Smooth muscle cell (in vitro differentiated cells): ENCODE data around the gene HHIPL1. TPM values are rescaled to one million over a fixed set of nuclear protein-coding genes. Genes with fewer than 3 reads are reported as not detected.
"Not testable (repeated sequence)": the region's sequence is repeated elsewhere in the genome, so short reads cannot be mapped to it uniquely, and the experiment has no call there.

Experiments
- DNase-seq: peaks from one replicate; lab custom pipeline; 2025; ENCODE audit not compliant: unreplicated experiment; lab: John Stamatoyannopoulos, UW
- H2AFZ ChIP-seq: fragments of 200-600 bp; sonication (generic); 2 replicates; pipeline ENCODE4 v1.6.0; 2016; ENCODE audit warnings: antibody characterized with exemption, low read depth, mild to moderate bottlenecking
- H3F3A ChIP-seq: fragments of 200-600 bp; sonication (generic); 2 replicates; pipeline ENCODE4 v1.6.0; 2017; ENCODE audit warnings: antibody characterized with exemption, low read depth
- H3K27ac ChIP-seq: fragments of 200-600 bp; sonication (generic); 2 replicates; pipeline ENCODE4 v1.5.1; 2016; ENCODE audit warnings: low read depth, mild to moderate bottlenecking
- H3K27me3 ChIP-seq: fragments of 200-600 bp; sonication (generic); 2 replicates; pipeline ENCODE4 v1.6.1; 2016; ENCODE audit warnings: low read depth, mild to moderate bottlenecking
- H3K36me3 ChIP-seq: fragments of 200-600 bp; sonication (generic); 2 replicates; pipeline ENCODE4 v1.5.1; 2016; ENCODE audit warnings: low read depth
- H3K4me1 ChIP-seq: fragments of 200-600 bp; sonication (generic); 2 replicates; pipeline ENCODE4 v1.5.1; 2016; ENCODE audit warnings: low read depth
- H3K4me2 ChIP-seq: fragments of 200-600 bp; sonication (generic); 2 replicates; pipeline ENCODE4 v1.6.0; 2016; ENCODE audit warnings: mild to moderate bottlenecking
- H3K4me3 ChIP-seq: fragments of 200-600 bp; sonication (generic); 2 replicates; pipeline ENCODE4 v1.5.1; 2016; ENCODE audit warnings: mild to moderate bottlenecking
- H3K79me2 ChIP-seq: fragments of 200-600 bp; sonication (generic); 2 replicates; pipeline ENCODE4 v1.6.0; 2016; ENCODE audit warnings: low read depth, mild to moderate bottlenecking
- H3K9ac ChIP-seq: fragments of 200-600 bp; sonication (generic); 2 replicates; pipeline ENCODE4 v1.6.0; 2016; ENCODE audit warnings: low read depth
- H3K9me3 ChIP-seq: fragments of 200-600 bp; sonication (generic); replicated peaks from 2 replicates; pipeline ENCODE4 v1.5.1; 2016; ENCODE audit warnings: low read depth
- H4K20me1 ChIP-seq: fragments of 200-600 bp; sonication (generic); 2 replicates; pipeline ENCODE4 v1.6.0; 2016; ENCODE audit warnings: low read depth
- CTCF ChIP-seq: fragments of 200-600 bp; sonication (generic); IDR thresholded peaks from 2 replicates; pipeline ENCODE4 v1.5.1; 2017; ENCODE audit warnings: borderline replicate concordance, mild to moderate bottlenecking, antibody characterized with exemption; ENCODE audit not compliant: insufficient read depth, poor library complexity, severe bottlenecking
- WGBS: methylation state at CpG from one replicate; pipeline ENCODE4 v1.1.7; 2016; ENCODE audit warnings: low lambda C conversion rate; 5-methylcytosine and 5-hydroxymethylcytosine counted together
- polyA plus RNA-seq: library from polyadenylated mRNA; unstranded; fragments of >200 nt; fragmentation: Nextera tagmentation; extraction: Ambion mirVana; gene quantifications from 2 replicates; pipeline ENCODE4 v1.2.1, GENCODE V29; 2016
- total RNA-seq: library from RNA; depleted of rRNA; stranded (reverse); fragments of >200 nt; gene quantifications from 2 replicates; pipeline ENCODE4 v1.2.3, GENCODE V29; 2014

HHIPL1 gene
- total and polyA plus RNA-seq, 2 experiments from 2014 or later: 9.6 to 11.9 TPM

- Histone ChIP-seq H3K4me2 (no peak overlapping the region), H3F3A (peaks cover 25% of the 10 kb centered on the region), H3K27me3 (no peaks in the 10 kb centered on the region), H2AFZ (no peak overlapping the region), H3K4me3 (no peak overlapping the region), H3K9ac (no peak overlapping the region), H3K79me2 (no peaks in the 10 kb centered on the region), H4K20me1 (no peaks in the 10 kb centered on the region), H3K4me1 (peaks cover 25% of the 10 kb centered on the region), H3K27ac (no peak overlapping the region), H3K36me3 (no peaks in the 10 kb centered on the region), H3K9me3 (no peaks in the 10 kb centered on the region)
- no peak for DNase-seq
- peak; percentile 7 for TF ChIP-seq CTCF
- 70% methylated on average over 24 of the region's 58 CpGs for WGBS
These were observed 14.4 kb downstream of the HHIPL1 start for GRCh38 chr14:99659333-99659741.

GRCh38 chr14:99660006-99660566, 15.2 kb downstream of the HHIPL1 start:
- Histone ChIP-seq H3K9ac (no peak overlapping the region), H3K27ac (no peak overlapping the region), H2AFZ (no peak overlapping the region), H3K27me3 (no peaks in the 10 kb centered on the region), H3F3A (peaks cover 26% of the 10 kb centered on the region), H3K79me2 (no peaks in the 10 kb centered on the region), H3K36me3 (no peaks in the 10 kb centered on the region), H3K9me3 (no peaks in the 10 kb centered on the region), H3K4me1 (peaks cover 32% of the 10 kb centered on the region), H3K4me3 (no peak overlapping the region), H4K20me1 (no peaks in the 10 kb centered on the region), H3K4me2 (peak overlapping the region; percentile 71)
- 53% methylated on average over 29 of the region's 37 CpGs for WGBS
- no peak for TF ChIP-seq CTCF
- DNase-seq: no peak

GRCh38 chr14:99660794-99661193, 15.9 kb downstream of the HHIPL1 start:
- DNase-seq: no peak
- Histone ChIP-seq H3K4me2 (peak overlapping the region; percentile 71), H3K9me3 (no peaks in the 10 kb centered on the region), H3F3A (peaks cover 26% of the 10 kb centered on the region), H3K4me3 (no peak overlapping the region), H3K27ac (no peak overlapping the region), H3K36me3 (no peaks in the 10 kb centered on the region), H4K20me1 (no peaks in the 10 kb centered on the region), H2AFZ (no peak overlapping the region), H3K27me3 (no peaks in the 10 kb centered on the region), H3K4me1 (peaks cover 33% of the 10 kb centered on the region), H3K9ac (no peak overlapping the region), H3K79me2 (no peaks in the 10 kb centered on the region)
- TF ChIP-seq CTCF: no peak
- 17% methylated on average over 4 of the region's 4 CpGs for WGBS

- H3K27me3 ChIP-seq, H3K27ac ChIP-seq, H3K9ac ChIP-seq, H2AFZ ChIP-seq, H3K79me2 ChIP-seq, H3K36me3 ChIP-seq, H3K4me3 ChIP-seq, DNase-seq, H3K9me3 ChIP-seq, H4K20me1 ChIP-seq, H3K4me2 ChIP-seq: not testable (repeated sequence)
- Histone ChIP-seq H3F3A (peaks cover 26% of the 10 kb centered on the region), H3K4me1 (peaks cover 33% of the 10 kb centered on the region)
These were observed 16.3 kb downstream of the HHIPL1 start for GRCh38 chr14:99661206-99661605.
